ENCODE data around the gene PRIM2.
"Not testable (repeated sequence)": the region's sequence is repeated elsewhere in the genome, so short reads cannot be mapped to it uniquely, and the experiment has no call there.

The PRIM2 gene

GRCh38 chr6:57302477-57302876 is 15.0 kb upstream of the PRIM2 start:
- no peak overlapping the region for H3K4me3 ChIP-seq (ENCODE audit: low read depth, low read length)
- no peak for TF ChIP-seq CTCF (IDR thresholded peaks at IDR 0.05; ENCODE audit: borderline replicate concordance, insufficient read depth, low read depth, low read length)

- TF ChIP-seq CTCF (IDR thresholded peaks at IDR 0.05; ENCODE audit: borderline replicate concordance, insufficient read depth, low read depth, low read length), result no peak
- H3K4me3 ChIP-seq (ENCODE audit: low read depth, low read length), result no peak overlapping the region
Measured at GRCh38 chr6:57303931-57304681, 13.3 kb upstream of the PRIM2 start.

GRCh38 chr6:57305107-57305506 is 12.3 kb upstream of the PRIM2 start:
- H3K4me3 ChIP-seq (ENCODE audit: low read depth, low read length), result no peak overlapping the region

GRCh38 chr6:57305761-57306160 is 11.7 kb upstream of the PRIM2 start:
- no peak for TF ChIP-seq CTCF (IDR thresholded peaks at IDR 0.05; ENCODE audit: borderline replicate concordance, insufficient read depth, low read depth, low read length)
- H3K4me3 ChIP-seq (ENCODE audit: low read depth, low read length), result no peak overlapping the region

More at GRCh38 chr6:57305107-57305506, 12.3 kb upstream of the PRIM2 start:
- TF ChIP-seq CTCF (IDR thresholded peaks at IDR 0.05; ENCODE audit: borderline replicate concordance, insufficient read depth, low read depth, low read length), result no peak

GRCh38 chr6:57306273-57306672 is 11.2 kb upstream of the PRIM2 start:
- no peak overlapping the region for H3K4me3 ChIP-seq (ENCODE audit: low read depth, low read length)
- no peak for TF ChIP-seq CTCF (IDR thresholded peaks at IDR 0.05; ENCODE audit: borderline replicate concordance, insufficient read depth, low read depth, low read length)

GRCh38 chr6:57307850-57308249 is 9.6 kb upstream of the PRIM2 start:
- H3K4me3 ChIP-seq (ENCODE audit: low read depth, low read length), result no peak overlapping the region
- no peak for TF ChIP-seq CTCF (IDR thresholded peaks at IDR 0.05; ENCODE audit: borderline replicate concordance, insufficient read depth, low read depth, low read length)

GRCh38 chr6:57308755-57309154 is 8.7 kb upstream of the PRIM2 start:
- not testable (repeated sequence) for H3K4me3 ChIP-seq (ENCODE audit: low read depth, low read length)

GRCh38 chr6:57310095-57310816 is 7.2 kb upstream of the PRIM2 start:
- not testable (repeated sequence) for H3K4me3 ChIP-seq (ENCODE audit: low read depth, low read length)

All from GM12875 (cell line).